Nephron progenitor cell (in vitro differentiated cells): ENCODE results near the gene TMEM254.
"Not testable (repeated sequence)": the region's sequence is repeated elsewhere in the genome, so short reads cannot be mapped to it uniquely, and the experiment has no call there.

Source experiments
- DNase-seq: peaks from one replicate; pipeline ENCODE4 v3.0.0; 2021
- H3K27ac Mint-ChIP-seq: 2 replicates; pipeline ENCODE4 v1.8.0; 2021; ENCODE audit warnings: mild to moderate bottlenecking, moderate library complexity, mixed read lengths
- H3K27me3 Mint-ChIP-seq: 2 replicates; pipeline ENCODE4 v1.8.0; 2021; ENCODE audit warnings: mild to moderate bottlenecking, low read depth, mixed read lengths; ENCODE audit not compliant: poor library complexity
- H3K36me3 Mint-ChIP-seq: 2 replicates; pipeline ENCODE4 v1.8.0; 2021; ENCODE audit warnings: low read depth, mixed read lengths
- H3K4me1 Mint-ChIP-seq: 2 replicates; pipeline ENCODE4 v1.8.0; 2021; ENCODE audit warnings: mixed read lengths
- H3K4me3 Mint-ChIP-seq: 2 replicates; pipeline ENCODE4 v1.8.0; 2021; ENCODE audit warnings: mild to moderate bottlenecking, moderate library complexity, mixed read lengths
- H3K9me3 Mint-ChIP-seq: 2 replicates; pipeline ENCODE4 v1.8.0; 2021; ENCODE audit warnings: mild to moderate bottlenecking, moderate library complexity, mixed read lengths
- CTCF ChIP-seq: fragments of 200-600 bp; sonication (generic); IDR thresholded peaks from 2 replicates; pipeline ENCODE4 v1.5.0; 2021; ENCODE audit warnings: antibody characterized with exemption

TMEM254 gene

GRCh38 chr10:80064120-80064886, 14.2 kb upstream of the TMEM254 start:
- no peak overlapping the region for H3K4me3 Mint-ChIP-seq
- no peak for TF ChIP-seq CTCF
- no peaks in the 10 kb centered on the region for H3K36me3 Mint-ChIP-seq
- peaks cover 12% of the 10 kb centered on the region for H3K9me3 Mint-ChIP-seq
- H3K4me1 Mint-ChIP-seq, result no peaks in the 10 kb centered on the region
- DNase-seq, result no peak
- no peaks in the 10 kb centered on the region for H3K27me3 Mint-ChIP-seq
- no peak overlapping the region for H3K27ac Mint-ChIP-seq

- no peak overlapping the region for H3K27ac Mint-ChIP-seq
- H3K36me3 Mint-ChIP-seq, result no peaks in the 10 kb centered on the region
- DNase-seq, result no peak
- H3K27me3 Mint-ChIP-seq, result no peaks in the 10 kb centered on the region
- no peak for TF ChIP-seq CTCF
- peaks cover 16% of the 10 kb centered on the region for H3K9me3 Mint-ChIP-seq
- H3K4me3 Mint-ChIP-seq, result no peak overlapping the region
- no peaks in the 10 kb centered on the region for H3K4me1 Mint-ChIP-seq
Observed at GRCh38 chr10:80066809-80067208, 11.7 kb upstream of the TMEM254 start.

GRCh38 chr10:80067821-80068220, 10.6 kb upstream of the TMEM254 start:
- H3K9me3 Mint-ChIP-seq, result peaks cover 16% of the 10 kb centered on the region
- not testable (repeated sequence) for H3K36me3 Mint-ChIP-seq, H3K27me3 Mint-ChIP-seq, H3K4me3 Mint-ChIP-seq, DNase-seq, H3K4me1 Mint-ChIP-seq, H3K27ac Mint-ChIP-seq

GRCh38 chr10:80068270-80068669, 10.2 kb upstream of the TMEM254 start:
- no peaks in the 10 kb centered on the region for H3K4me1 Mint-ChIP-seq
- H3K36me3 Mint-ChIP-seq, result no peaks in the 10 kb centered on the region
- no peak overlapping the region for H3K27ac Mint-ChIP-seq
- H3K4me3 Mint-ChIP-seq, result no peak overlapping the region
- no peak for TF ChIP-seq CTCF
- H3K27me3 Mint-ChIP-seq, result no peaks in the 10 kb centered on the region
- peaks cover 16% of the 10 kb centered on the region for H3K9me3 Mint-ChIP-seq
- DNase-seq, result no peak

GRCh38 chr10:80070057-80070456, 8.4 kb upstream of the TMEM254 start:
- no peak for TF ChIP-seq CTCF
- Mint-ChIP-seq H3K4me3 (no peak overlapping the region), H3K27ac (no peak overlapping the region), H3K27me3 (no peaks in the 10 kb centered on the region), H3K9me3 (peaks cover 16% of the 10 kb centered on the region), H3K4me1 (no peaks in the 10 kb centered on the region), H3K36me3 (no peaks in the 10 kb centered on the region)
- DNase-seq, result no peak

GRCh38 chr10:80072584-80072983, 5.9 kb upstream of the TMEM254 start:
- TF ChIP-seq CTCF, result no peak
- peaks cover 12% of the 10 kb centered on the region for H3K9me3 Mint-ChIP-seq
- no peak for DNase-seq
- peaks cover 5% of the 10 kb centered on the region for H3K36me3 Mint-ChIP-seq
- H3K4me3 Mint-ChIP-seq, result no peak overlapping the region
- H3K27me3 Mint-ChIP-seq, result no peaks in the 10 kb centered on the region
- H3K4me1 Mint-ChIP-seq, result no peaks in the 10 kb centered on the region
- no peak overlapping the region for H3K27ac Mint-ChIP-seq
